Nucleus accumbens (tissue), 56 donors: ENCODE measurements around the gene SORCS2.
A peak's percentile ranks its signal among the peaks of the same experiment; 100 is the strongest.

Experiments
- DNase-seq, 56 donors: peaks; one replicate each; lab custom pipeline; 2025; lab: John Stamatoyannopoulos, UW

Gene SORCS2

GRCh38 chr4:7694324-7694723 lies 502.0 kb downstream of the SORCS2 start:
- DNase-seq: no peak

- no peak for DNase-seq
Observed at GRCh38 chr4:7697343-7697742, 505.0 kb downstream of the SORCS2 start.

- DNase-seq: no peak
Observed at GRCh38 chr4:7697821-7698220, 505.5 kb downstream of the SORCS2 start.

- DNase-seq: no peak
Observed at GRCh38 chr4:7698584-7698983, 506.2 kb downstream of the SORCS2 start.

GRCh38 chr4:7699031-7699430 lies 506.7 kb downstream of the SORCS2 start:
- no peak for DNase-seq

- no peak for DNase-seq
Observed at GRCh38 chr4:7699825-7700224, 507.5 kb downstream of the SORCS2 start.

- no peak for DNase-seq
Observed at GRCh38 chr4:7700665-7701064, 508.3 kb downstream of the SORCS2 start.

- DNase-seq: no peak
Observed at GRCh38 chr4:7701866-7702649, 509.7 kb downstream of the SORCS2 start.

- no peak for DNase-seq
Observed at GRCh38 chr4:7703688-7704087, 511.4 kb downstream of the SORCS2 start.

- DNase-seq: no peak
Observed at GRCh38 chr4:7704091-7704490, 511.8 kb downstream of the SORCS2 start.

- DNase-seq: no peak
Observed at GRCh38 chr4:7704625-7705024, 512.3 kb downstream of the SORCS2 start.

- no peak for DNase-seq
Observed at GRCh38 chr4:7705062-7705461, 512.7 kb downstream of the SORCS2 start.

GRCh38 chr4:7705593-7705992 lies 513.3 kb downstream of the SORCS2 start:
- no peak for DNase-seq

- no peak for DNase-seq
Observed at GRCh38 chr4:7708238-7708637, 515.9 kb downstream of the SORCS2 start.

GRCh38 chr4:7708981-7709380 lies 516.6 kb downstream of the SORCS2 start:
- DNase-seq: no peak

- no peak for DNase-seq
Observed at GRCh38 chr4:7709431-7709830, 517.1 kb downstream of the SORCS2 start.

GRCh38 chr4:7710126-7710525 lies 517.8 kb downstream of the SORCS2 start:
- DNase-seq: no peak

- DNase-seq: peak in 2 of 56 donors; percentile 6 to 19
Observed at GRCh38 chr4:7710576-7711306, 518.4 kb downstream of the SORCS2 start.

- DNase-seq: no peak
Observed at GRCh38 chr4:7711307-7711963, 519.1 kb downstream of the SORCS2 start.

GRCh38 chr4:7712021-7712671 lies 519.8 kb downstream of the SORCS2 start:
- peak in 1 of 56 donors; percentile 11 for DNase-seq

- DNase-seq: no peak
Observed at GRCh38 chr4:7713757-7714156, 521.4 kb downstream of the SORCS2 start.
